PC-9 (cell line): ENCODE data around the gene MSI2.

Experiments
- CTCF ChIP-seq: fragments of 200-600 bp; sonication (generic); conservative IDR thresholded peaks from 2 replicates; pipeline ENCODE4 v1.6.1; 2017; ENCODE audit warnings: mixed run types, antibody characterized with exemption, mild to moderate bottlenecking, moderate library complexity
- EZH2 ChIP-seq: fragments of 200-600 bp; sonication (generic); IDR thresholded peaks from 2 replicates; pipeline ENCODE4 v1.8.0; 2017; ENCODE audit warnings: antibody characterized with exemption, low read depth

- TF ChIP-seq CTCF (no peak), EZH2 (no peak)
Measured at GRCh38 chr17:57289613-57290012, 33.3 kb downstream of the MSI2 start.
